Stimulated activated CD8-positive, alpha-beta memory T cell treated with anti-CD3 and anti-CD28 coated beads, Interleukin-12 subunit alpha, Interleukin-12 subunit beta, amount 100 ng/mL, for 1 hour (primary cell): Measurements from ENCODE around the gene SF3A2.
"Not testable (repeated sequence)": the region's sequence is repeated elsewhere in the genome, so short reads cannot be mapped to it uniquely, and the experiment has no call there.

Experiments
- DNase-seq: peaks from one replicate; pipeline ENCODE4 v3.0.0-alpha.2; 2020; ENCODE audit warnings: low read depth

SF3A2 gene, protein sequence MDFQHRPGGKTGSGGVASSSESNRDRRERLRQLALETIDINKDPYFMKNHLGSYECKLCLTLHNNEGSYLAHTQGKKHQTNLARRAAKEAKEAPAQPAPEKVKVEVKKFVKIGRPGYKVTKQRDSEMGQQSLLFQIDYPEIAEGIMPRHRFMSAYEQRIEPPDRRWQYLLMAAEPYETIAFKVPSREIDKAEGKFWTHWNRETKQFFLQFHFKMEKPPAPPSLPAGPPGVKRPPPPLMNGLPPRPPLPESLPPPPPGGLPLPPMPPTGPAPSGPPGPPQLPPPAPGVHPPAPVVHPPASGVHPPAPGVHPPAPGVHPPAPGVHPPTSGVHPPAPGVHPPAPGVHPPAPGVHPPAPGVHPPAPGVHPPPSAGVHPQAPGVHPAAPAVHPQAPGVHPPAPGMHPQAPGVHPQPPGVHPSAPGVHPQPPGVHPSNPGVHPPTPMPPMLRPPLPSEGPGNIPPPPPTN

DNA sequence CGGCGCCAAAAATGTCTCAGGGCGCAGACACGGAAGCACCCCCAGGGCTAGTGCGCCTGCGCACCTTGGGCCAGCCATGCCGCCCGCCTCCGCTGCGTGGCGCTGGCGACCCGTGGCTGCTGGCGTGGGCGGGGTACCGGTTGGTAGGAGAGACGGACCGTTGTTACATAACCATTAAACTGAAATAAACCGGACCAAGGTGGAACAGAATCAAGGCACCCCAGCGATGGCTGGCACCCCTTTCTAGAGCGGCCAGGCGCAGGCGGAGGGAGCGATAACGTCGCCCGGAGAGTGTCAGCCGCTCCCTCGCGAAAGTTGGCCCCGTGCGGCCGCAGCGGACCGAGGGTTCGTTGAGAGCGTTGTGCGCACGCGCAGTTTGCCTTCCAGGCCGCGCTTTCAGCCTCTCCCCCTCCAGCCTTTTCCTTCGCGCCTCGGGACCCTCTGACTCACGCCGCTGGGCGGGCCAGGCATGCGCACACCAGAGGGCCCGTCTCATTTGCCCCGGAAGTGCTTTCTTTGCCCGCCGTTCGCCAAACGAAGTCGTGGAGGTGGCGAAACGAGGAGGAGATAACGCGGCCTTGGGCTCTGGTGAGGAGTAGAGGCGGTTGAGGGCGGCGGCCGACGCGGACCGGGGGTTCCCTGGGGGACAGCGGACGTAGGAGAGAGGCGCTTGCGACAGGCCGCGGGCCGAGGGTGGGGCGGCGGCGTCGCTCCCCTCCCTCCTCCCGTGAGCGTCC is at the start of gene SF3A2, which contains the start of gene PLEKHJ1:
SF3A2 (plus strand) TSS at position 511 of the 737 bp plus-strand sequence. CDS start 6,595 bp downstream, outside the sequence.
PLEKHJ1 (minus strand) TSS at position 16 of the 737 bp plus-strand sequence. CDS start 81 bp downstream, outside the sequence.
- DNase-seq: peak; percentile 98

DNA sequence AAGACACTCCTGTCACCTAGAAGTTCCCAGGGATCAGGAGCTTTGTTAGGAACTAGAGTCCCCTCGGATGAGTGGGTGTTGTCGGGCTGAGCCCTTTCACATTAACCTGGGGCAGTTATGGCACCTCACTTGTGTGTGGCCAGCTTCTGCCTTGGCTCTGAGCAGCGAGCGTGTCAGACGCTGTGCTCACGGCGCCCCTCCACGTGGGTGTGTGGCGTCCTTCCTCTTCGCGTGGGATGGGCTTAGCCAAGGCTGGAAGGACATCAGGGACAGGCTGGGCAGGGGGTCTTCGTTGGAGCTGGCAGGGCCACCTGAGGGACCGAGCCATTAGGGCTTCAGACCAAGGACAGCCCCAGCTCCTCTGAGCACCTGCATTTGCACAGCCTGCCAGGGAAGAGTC is 49.5 kb upstream of the SF3A2 start:
- no peak for DNase-seq

DNA sequence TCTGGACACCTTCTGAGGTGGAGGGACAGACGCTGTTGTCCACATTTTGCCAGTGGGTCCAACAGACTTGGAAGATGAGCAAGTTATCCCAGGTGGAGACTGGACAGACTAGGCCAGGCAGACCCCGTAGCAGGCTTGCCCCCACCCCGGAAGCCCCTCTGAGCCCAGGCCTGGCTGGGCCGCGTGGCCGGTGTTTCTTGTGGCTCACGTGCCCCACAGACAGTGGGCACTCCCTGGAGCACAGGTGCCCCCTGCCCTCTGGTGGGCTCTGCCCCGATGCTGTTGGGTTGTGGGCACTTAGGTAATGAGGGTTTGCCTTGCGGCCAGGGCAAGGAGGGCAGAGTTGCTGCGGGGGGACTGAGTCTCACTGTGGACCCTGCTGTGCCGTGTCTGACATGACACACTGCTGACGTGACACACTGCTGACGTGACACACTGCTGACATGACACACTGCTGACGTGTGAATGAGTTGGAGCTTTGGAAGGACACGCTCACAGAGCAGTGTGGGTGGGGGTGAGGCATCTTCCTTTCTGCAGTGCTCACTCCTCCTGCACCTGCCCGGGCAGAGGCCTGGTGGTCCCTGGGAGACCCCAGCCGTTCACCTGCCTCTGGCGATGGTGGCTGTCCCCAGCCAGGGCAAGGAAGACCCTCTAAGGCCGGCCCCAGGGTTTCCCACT is 47.8 kb upstream of the SF3A2 start:
- DNase-seq: no peak

DNA sequence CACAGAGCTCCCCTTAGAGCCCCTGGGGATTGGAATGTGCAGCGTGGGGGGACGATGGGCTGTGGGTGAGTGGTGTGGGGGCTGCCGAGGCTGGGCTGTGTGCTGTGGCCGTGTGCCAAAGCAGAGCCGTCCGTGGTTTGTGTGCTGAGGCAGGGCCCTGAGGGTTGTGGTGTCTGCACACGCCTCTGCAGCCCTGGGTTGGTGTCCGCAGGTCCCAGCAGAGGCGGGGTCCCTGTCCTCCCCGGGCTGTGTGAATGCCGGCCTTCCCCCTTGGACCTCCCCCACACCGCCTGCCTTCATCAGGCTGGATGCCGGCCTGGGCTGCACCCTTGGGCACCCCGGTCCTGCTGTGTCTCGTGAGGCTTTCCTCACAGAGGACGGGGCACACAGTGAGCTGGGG is 46.7 kb upstream of the SF3A2 start:
- no peak for DNase-seq

DNA sequence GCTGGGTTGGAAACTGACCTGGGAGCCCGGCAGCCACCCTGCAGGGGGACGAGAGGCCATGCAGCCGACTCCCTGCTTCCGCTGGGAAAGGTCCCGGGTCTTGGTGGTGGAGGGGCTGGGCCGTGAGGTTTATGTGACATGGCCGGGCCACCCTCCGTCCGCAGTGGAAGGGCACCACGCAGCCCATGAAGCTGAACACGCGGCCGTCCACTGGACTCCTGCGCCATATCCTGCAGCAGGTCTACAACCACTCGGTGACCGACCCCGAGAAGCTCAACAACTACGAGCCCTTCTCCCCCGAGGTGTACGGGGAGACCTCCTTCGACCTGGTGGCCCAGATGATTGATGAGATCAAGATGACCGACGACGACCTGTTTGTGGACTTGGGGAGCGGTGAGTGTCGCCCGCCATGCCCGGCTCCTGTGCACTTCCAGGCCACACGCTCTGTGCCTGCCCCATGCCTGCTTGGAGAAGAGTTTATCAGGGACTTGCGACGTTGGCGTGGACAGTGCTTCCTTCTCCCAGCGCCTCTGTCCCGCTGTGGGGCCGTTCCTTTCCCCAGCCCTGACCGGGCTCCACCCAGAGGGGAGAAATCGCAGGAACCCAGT is 45.7 kb upstream of the SF3A2 start:
- no peak for DNase-seq

DNA sequence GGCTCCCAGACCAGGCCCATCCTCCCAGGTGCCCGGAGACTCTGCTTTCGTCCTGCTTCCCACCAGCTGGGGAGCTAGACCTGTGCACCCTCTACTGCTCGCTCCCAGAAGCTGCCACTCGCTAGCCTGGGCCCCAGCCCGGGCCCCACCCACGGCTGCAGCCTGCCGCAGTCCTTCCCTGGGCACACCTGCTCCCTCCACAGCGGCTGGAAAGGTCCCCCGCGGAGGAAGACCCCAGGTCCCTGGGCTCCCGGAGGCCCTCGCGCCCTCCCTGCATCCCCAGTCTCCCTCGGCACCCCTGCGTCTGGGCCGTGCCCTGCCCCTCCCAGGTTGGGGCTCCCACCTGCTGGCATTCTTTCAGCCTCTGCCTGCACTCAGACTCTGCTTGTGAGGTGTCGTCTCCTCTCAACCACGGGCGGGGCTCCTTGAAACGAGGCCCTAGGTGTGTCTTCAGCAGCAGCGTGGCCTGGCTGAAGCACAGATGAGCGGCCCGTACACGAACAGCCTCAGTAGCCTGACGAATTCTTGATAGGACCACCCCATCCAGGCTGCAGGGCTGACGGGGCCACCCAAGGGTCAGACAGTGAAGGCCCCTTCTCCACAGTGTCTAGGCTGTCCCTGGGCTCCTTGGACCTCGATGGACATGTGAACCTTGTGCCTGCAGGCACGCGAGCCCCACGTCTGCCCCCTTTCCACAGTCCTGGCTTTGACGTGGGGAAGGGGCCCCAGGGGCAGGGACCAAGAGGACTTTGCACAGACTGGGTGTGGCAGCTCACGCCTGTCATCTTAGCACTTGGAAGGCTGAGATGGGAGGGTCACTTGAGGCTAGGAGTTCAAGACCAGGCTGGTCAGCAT is 44.9 kb upstream of the SF3A2 start:
- DNase-seq: no peak

DNA sequence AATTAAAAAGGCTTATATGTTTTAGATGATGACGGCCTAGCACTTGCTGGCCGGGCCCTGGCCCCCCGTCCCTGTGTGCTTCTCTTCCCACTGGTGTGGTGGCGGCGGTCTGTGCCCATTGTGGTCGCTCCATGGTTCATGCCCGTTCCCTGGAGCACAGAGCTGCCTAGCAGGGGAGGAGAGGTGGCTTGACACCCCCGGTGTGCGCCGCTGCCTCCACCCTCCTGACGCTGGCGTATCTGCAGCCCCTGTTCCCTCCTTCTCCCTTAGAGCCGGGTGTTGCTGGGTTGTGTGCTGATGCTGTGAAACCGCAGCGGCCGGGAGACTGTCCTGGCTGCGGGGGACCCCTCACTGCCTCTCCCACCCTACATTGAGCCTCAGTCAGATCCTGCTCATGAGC is 43.8 kb upstream of the SF3A2 start:
- no peak for DNase-seq

DNA sequence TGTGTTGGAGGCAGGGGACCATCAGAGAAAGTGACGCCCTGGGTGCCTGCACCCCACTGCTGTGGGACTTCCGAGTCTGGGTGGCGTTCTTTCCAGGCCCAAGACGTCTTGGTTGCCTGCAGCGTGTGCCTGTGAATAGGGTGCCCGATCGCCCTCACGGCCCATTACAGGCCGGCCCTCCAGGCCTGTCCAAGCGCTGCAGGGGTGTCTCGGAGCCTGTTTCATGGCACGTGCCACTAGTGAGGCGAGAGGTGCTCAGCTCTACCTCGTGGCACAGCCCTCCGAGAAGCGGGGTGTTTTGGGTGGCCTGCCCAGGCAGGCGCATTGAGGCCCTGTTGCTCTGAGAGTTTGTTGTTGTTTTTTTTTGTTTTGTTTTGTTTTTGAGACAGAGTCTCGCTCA is 42.8 kb upstream of the SF3A2 start:
- no peak for DNase-seq

DNA sequence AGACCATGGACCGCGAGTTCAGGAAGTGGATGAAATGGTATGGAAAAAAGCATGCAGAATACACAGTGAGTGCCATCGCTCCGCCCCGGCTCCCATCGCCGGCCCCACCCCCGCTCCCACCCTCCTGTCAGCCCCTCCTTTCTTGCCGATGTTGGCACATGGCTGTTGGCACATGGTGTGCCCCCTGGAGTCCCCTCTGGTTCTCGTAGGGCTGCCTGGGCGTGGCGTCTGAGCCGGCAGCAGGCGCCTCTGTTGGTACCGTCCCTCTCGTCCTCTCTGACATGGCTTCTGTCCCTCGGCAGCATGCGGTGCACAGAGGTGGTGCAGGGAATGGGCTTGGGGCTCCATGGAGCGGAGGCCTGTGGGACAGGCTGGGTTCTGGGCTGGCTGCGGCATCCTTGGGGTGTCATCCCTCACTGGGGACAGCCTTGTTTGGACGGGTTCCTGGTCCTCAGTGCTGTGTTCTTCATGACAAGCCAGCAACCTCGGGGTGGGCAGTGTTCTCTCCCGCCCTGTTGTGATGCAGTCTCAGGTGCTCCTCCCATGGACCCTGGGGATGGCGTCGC is 42.0 kb upstream of the SF3A2 start:
- no peak for DNase-seq

DNA sequence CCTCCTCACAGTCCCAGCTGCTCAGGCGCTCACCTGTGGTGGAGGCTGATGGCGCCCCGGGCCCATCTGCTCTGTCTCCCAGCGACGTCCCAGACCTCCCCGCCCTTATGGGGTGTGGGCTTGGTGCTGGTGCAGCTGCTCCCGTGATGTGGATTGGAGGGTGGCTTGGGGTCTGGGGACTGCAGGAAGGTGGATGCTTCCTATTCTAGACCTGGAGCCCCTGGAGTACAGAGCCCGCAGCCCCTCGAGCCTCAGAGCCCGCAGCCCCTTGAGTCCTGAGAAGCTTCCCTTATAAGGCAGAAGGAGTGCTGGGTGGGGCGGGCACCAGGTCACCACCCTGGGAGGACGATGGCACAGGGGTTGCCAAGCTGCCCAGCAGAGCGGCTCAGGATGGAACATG is 41.3 kb upstream of the SF3A2 start:
- DNase-seq: no peak

DNA sequence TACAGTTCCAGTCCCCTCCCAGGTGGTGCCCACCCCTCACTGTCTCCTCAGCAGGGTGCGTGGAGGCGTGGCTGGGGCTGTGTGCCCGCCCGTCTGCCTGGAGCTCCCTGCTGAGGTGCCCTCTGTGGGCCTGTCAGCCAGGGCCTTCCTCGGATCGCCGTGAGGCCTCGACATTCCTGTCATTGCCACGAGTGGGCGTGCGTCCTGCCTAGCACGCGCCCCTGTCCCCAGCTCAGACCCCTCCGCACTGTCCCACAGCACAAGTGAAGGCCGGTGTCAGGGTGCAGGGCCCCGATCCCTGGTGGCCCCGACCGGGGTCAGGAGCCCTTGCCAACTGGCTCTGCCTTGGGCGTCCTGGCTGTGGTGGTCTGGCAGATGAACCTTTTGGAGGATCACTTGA is 40.7 kb upstream of the SF3A2 start:
- no peak for DNase-seq

DNA sequence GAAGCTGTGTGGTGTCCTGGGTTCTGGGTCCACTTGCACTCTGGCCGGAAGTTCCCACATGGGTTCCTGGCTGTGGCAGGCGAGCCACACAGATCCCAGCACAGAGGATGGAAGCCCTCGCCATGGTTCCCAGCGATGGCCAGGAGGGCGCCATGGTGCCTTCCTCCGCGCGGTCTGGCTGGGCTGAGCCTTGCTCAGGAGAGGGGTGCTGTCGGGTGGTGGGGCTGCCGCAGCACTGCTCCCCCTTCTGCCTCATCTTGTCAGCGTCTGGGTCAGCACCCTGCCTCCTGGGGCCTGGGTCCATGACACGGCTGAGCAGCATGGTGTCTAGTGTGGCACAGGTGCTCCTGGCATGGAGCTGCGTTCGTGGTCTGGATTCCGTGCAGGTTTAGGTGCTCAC is 39.4 kb upstream of the SF3A2 start:
- no peak for DNase-seq

DNA sequence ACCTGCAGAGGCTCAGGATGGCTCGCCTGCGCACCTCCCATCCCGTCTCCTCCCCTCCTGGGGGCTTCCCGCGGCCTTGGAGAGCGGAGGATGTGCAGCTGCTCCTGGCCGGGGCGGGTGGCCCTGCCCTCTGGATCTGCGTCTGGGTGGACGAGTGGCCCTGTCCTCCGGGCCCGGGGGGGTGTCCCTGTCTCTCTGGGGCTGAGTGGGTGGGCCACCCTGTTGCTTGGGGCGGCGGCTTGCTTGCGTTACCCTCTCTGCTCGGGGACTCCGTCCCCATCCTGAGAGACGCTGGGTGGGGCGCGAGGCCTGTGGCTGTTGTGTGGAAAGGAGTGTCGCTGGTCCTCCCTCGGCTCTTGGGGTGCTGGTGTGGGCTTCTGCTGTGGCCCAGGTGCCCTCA is 38.3 kb upstream of the SF3A2 start:
- DNase-seq: no peak

DNA sequence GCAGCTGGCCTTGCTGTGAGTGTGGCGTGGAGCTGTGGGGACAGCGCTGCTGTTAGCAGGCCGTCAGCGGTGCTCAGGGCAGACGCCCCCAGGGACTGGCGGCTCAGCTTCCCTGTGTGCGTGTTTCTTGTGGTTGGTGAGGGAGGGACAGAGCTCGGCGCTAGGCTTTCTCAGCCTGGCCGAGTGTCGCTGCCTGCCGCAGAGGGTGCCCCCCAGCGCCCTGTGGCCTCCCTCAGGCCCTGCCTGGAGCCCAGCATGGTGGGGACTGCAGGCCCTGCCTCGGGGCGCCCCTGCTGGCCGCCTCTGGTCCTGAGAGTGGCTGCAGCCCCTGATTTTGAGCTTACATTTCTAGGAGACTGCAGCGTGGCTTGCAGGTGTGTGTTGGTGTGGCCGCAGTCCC is 37.4 kb upstream of the SF3A2 start:
- DNase-seq: no peak

DNA sequence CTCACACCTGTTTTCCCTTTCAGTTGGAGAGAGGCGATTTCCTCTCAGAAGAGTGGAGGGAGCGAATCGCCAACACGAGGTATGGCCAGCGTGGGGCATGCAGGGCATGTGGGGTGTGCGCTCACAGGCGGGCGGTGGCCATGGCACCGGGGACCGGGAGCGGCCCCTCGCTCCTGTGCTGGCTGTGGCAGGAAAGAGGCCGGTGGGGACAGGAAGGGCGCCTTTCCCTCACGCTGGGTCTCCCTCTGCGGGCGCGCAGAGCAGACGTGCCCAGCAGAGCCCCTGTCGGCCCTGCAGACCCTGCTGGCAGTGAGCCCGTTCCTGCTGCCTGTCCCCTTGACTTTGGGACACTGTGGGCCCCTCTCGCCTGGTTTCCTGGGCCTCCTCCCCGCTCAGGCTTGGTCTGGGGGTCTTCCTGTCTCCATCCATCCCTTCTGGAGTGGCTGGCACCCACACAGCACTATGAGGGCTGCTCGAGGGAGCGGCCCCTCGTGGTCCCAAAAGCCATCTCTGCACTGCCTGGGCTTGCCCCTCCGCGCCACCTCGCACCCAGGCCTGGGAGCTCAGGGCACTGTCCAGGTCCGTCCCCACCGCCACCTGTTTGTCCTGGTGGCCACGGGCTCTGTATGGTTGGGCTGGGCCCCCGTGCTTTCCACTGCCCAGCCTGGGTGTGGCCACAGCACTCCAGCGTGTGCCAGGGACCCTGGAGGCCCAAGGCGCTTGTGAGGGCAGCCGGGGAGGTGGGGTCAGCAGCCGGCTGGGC is 36.6 kb upstream of the SF3A2 start:
- no peak for DNase-seq

DNA sequence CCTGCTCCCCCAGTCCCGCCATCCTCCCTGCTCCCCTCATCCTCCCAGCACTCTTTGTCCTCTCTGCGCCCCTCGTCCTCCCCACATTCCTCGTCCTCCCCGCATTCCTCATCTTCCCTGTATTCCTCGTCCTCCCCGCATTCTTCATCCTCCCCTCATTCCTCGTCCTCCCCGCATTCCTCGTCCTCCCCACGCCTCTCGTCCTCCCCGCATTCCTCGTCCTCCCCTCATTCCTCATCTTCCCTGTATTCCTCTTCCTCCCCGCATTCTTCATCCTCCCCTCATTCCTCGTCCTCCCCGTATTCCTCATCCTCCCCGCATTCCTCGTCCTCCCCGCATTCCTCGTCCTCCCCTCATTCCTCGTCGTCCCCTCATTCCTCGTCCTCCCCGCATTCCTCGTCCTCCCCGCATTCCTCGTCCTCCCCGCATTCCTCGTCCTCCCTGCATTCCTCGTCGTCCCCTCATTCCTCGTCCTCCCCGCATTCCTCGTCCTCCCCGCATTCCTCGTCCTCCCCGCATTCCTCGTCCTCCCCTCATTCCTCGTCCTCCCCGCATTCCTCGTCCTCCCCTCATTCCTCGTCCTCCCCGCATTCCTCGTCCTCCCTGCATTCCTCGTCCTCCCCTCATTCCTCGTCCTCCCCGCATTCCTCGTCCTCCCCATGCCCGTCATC is 35.9 kb upstream of the SF3A2 start:
- DNase-seq: not testable (repeated sequence)

DNA sequence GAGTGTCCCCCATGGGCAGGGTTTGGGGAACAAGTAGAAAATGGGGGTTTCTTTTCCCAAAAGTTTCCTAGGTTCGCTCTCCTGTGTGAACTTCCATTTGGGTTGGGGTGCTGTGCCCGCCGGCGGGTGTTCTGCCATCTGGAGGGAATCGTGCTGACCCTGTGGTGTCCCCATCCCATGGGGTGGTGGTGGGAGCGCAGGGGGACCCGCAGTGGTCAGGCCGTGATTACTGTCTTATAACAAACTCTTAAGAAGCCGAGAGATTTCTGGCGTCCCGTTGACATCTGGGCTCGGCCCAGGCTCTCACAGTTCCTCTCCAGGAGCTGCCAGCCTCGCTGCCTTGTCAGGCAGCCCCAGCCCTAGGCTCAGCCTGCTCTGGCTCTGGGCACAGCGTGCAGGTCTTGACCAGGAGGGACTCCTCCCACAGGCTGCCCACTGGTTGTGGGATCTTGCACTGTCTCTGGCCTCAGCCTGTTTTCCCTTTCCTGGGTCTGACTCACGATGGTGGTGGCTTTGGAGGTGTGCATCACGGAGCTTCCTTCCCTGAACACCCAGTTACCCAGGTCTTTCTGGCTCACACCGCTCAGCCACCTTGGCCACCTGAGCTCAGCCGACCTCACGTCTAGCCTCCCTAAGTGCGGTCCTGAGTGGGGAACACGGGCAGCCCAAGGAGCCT is 35.0 kb upstream of the SF3A2 start:
- no peak for DNase-seq

DNA sequence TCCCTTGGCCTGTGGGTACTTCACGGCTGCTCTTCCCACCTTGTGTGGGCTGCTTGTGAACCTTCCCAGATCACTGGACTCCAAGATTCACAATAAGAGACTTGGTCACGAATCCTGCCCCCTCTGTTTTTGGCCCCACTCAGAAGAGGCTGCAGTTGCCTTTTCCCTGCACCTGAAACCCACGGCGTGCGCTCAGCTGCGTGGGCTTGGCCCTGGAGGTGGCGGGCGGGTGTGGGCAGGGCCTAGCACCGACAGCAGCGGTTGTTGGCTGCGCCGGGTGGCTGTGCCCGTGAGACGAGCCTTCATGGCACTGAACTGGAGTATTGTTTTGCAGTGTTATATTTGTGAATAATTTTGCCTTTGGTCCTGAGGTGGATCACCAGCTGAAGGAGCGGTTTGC is 34.3 kb upstream of the SF3A2 start:
- DNase-seq: no peak

DNA sequence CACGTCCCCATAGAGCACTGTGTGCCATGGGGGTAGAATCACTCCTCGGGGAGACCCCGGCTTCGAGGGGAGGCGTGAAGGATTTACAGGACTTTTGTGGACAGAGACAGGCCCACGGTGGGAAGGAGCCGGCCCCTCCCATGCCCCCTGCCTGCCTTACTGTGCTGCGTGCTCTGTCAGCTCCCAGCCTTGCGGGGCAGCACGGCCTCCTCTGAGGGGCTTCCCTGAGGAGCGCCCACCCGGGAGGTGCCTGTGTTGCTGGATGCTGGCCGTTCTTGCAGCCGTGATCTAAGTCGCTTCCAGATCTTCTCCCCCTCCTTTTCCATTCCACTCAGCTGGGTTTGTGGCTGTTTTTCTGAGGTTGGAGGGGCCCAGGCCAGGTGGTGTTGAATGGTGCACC is 29.6 kb upstream of the SF3A2 start:
- DNase-seq: no peak
